Endothelial cell of umbilical vein (primary cell): ENCODE data around the gene ARPIN. TPM values are rescaled to one million over a fixed set of nuclear protein-coding genes. Genes with fewer than 3 reads are reported as not detected.

Experiments
- BruUV-seq: library from RNA; stranded (reverse); fragments of 400-500 nt; replicated peaks from 2 replicates; lab custom pipeline; 2021; lab: Mats Ljungman, UMichigan
- CTCF ChIA-PET: fragments of 300-600, 350-600 bp; sonication (Branson Sonifier 250); formaldehyde crosslinking; loops from one replicate; lab custom pipeline; 2021; ENCODE audit warnings: antibody characterized with exemption, inconsistent platforms; lab: Charles Lee
- POLR2A ChIA-PET: fragments of 300-600, 350-600 bp; sonication (Branson Sonifier 250); formaldehyde crosslinking; loops from one replicate; lab custom pipeline; 2021; ENCODE audit warnings: antibody characterized with exemption, inconsistent platforms; lab: Charles Lee
- DNase-seq: peaks from one replicate; pipeline ENCODE4 v3.0.0-alpha.2; 2011; ENCODE audit warnings: low read depth, low spot score
- FAIRE-seq: peaks from 2 replicates; lab custom pipeline; 2011; peaks lifted over from hg19 to GRCh38; lab: Jason Lieb, UNC
- H2AFZ ChIP-seq: 2 replicates; pipeline ENCODE4 v1.6.0; 2012; ENCODE audit warnings: low read depth, low read length, control low read depth, inconsistent platforms
- H3K27ac ChIP-seq: 2 replicates; pipeline ENCODE4 v1.5.1; 2011; ENCODE audit warnings: low read depth, mild to moderate bottlenecking, control low read depth, low read length, moderate library complexity; ENCODE audit not compliant: insufficient read depth
- H3K27me3 ChIP-seq, 2 experiments: 2 replicates each; pipeline versions ENCODE4 v1.6.0 to v1.6.1; 2011; ENCODE audit warnings: low read length in 2 of 2, mixed read lengths in 1 of 2; ENCODE audit not compliant: control insufficient read depth in 2 of 2, insufficient read depth in 2 of 2
- H3K36me3 ChIP-seq, 2 experiments: 2 replicates in 1 of 2; 3 replicates in 1 of 2; pipeline ENCODE4 v1.5.1; 2011; ENCODE audit warnings: low read length in 2 of 2, mild to moderate bottlenecking in 1 of 2, moderate library complexity in 1 of 2; ENCODE audit not compliant: control insufficient read depth in 2 of 2, insufficient read depth in 2 of 2; ENCODE audit errors: extremely low read depth in 1 of 2
- H3K4me1 ChIP-seq: 3 replicates; pipeline ENCODE4 v1.5.1; 2011; ENCODE audit warnings: mild to moderate bottlenecking, low read length; ENCODE audit not compliant: control insufficient read depth, insufficient read depth; ENCODE audit errors: extremely low read depth
- H3K4me2 ChIP-seq: 2 replicates; pipeline ENCODE4 v1.6.1; 2011; ENCODE audit warnings: low read length, control low read depth, mixed read lengths; ENCODE audit not compliant: insufficient read depth
- H3K4me3 ChIP-seq, 3 experiments: fragments of 200-600 bp in 1 of 3; sonication (generic), shearing (Covaris generic) in 1 of 3; replicated peaks in 1 of 3; 2 replicates each; pipeline ENCODE4 v1.5.1; 2011 to 2016; ENCODE audit warnings: control low read depth in 3 of 3, low read length in 3 of 3, mild to moderate bottlenecking in 2 of 3, inconsistent platforms in 1 of 3, low read depth in 1 of 3, moderate library complexity in 1 of 3; ENCODE audit not compliant: insufficient read depth in 1 of 3
- H3K79me2 ChIP-seq: 2 replicates; pipeline ENCODE4 v1.6.0; 2012; ENCODE audit warnings: low read length, inconsistent platforms; ENCODE audit not compliant: control insufficient read depth, insufficient read depth
- H3K9ac ChIP-seq: replicated peaks from 2 replicates; pipeline ENCODE3; 2011; ENCODE audit warnings: low read length, control low read depth; ENCODE audit not compliant: insufficient read depth; ENCODE audit errors: extremely low read depth
- H3K9me1 ChIP-seq: replicated peaks from 3 replicates; pipeline ENCODE4 v1.6.0; 2011; ENCODE audit warnings: mild to moderate bottlenecking, low read length; ENCODE audit not compliant: control insufficient read depth, insufficient read depth; ENCODE audit errors: extremely low read depth
- H3K9me3 ChIP-seq: replicated peaks from 2 replicates; pipeline ENCODE4 v1.5.1; 2012; ENCODE audit warnings: low read length, inconsistent platforms; ENCODE audit not compliant: control insufficient read depth, insufficient read depth
- H4K20me1 ChIP-seq: replicated peaks from 2 replicates; pipeline ENCODE3; 2011; ENCODE audit warnings: mild to moderate bottlenecking, low read length; ENCODE audit not compliant: control insufficient read depth, insufficient read depth; ENCODE audit errors: extremely low read depth
- EZH2 ChIP-seq: IDR thresholded peaks from 2 replicates; pipeline ENCODE4 v1.6.1; 2012; ENCODE audit warnings: borderline replicate concordance, low read depth, mild to moderate bottlenecking, moderate library complexity, low read length, inconsistent platforms; ENCODE audit not compliant: severe bottlenecking
- FOS ChIP-seq: IDR thresholded peaks from 2 replicates; pipeline ENCODE4 v1.6.1; 2011; ENCODE audit warnings: mild to moderate bottlenecking, low read length, moderate library complexity, borderline replicate concordance; ENCODE audit not compliant: insufficient read depth
- GATA2 ChIP-seq: IDR thresholded peaks from 2 replicates; pipeline ENCODE4 v1.7.0; 2011; ENCODE audit warnings: low read depth, mild to moderate bottlenecking, moderate library complexity, mixed read lengths, low read length; ENCODE audit not compliant: insufficient read length, insufficient read depth
- JUN ChIP-seq: IDR thresholded peaks from 2 replicates; pipeline ENCODE4 v1.6.1; 2011; ENCODE audit warnings: borderline replicate concordance, low read depth; ENCODE audit not compliant: insufficient read length, insufficient read depth
- MYC ChIP-seq: IDR thresholded peaks from one replicate; pipeline ENCODE4 v1.6.1; 2011; ENCODE audit warnings: mild to moderate bottlenecking, low read depth, low read length
- POLR2A ChIP-seq: IDR thresholded peaks from 2 replicates; pipeline ENCODE4 v1.6.1; 2012; ENCODE audit warnings: low read depth, mild to moderate bottlenecking, control low read depth, low read length
- POLR2AphosphoS5 ChIP-seq: IDR thresholded peaks from 2 replicates; pipeline ENCODE4 v1.6.1; 2012; ENCODE audit warnings: low read depth, mild to moderate bottlenecking, control low read depth, low read length, moderate library complexity; ENCODE audit not compliant: insufficient read depth
- dilution Hi-C: fragments of 300-500 bp; cut with MboI; formaldehyde crosslinking; loops from one replicate; pipeline ENCODE4 v1.15.0; 2019; ENCODE audit warnings: low sequenced_read_pairs; ENCODE audit not compliant: extremely low pct_ligation_motif_present
- intact Hi-C: fragments of 100-400 bp; cut with micrococcal nuclease; formaldehyde crosslinking; loops from one replicate; pipeline ENCODE4 v1.10.0; 2022
- polyA plus RNA-seq, 4 experiments: library from polyadenylated mRNA; depleted of rRNA in 3 of 4; stranded (reverse) in 3 of 4; unstranded in 1 of 4; fragments of >200 nt; gene quantifications; 2 replicates each; pipeline versions ENCODE4 v1.2.1 to v1.2.3, GENCODE V29; 2011 to 2012; ENCODE audit warnings: missing spikeins in 1 of 4
- total RNA-seq: library from RNA; stranded (reverse); gene quantifications from 2 replicates; pipeline ENCODE4 v1.2.3, GENCODE V29; 2021
- TF ChIP-seq, protein P1 (sequence below): IDR thresholded peaks from 2 replicates; pipeline ENCODE4 v1.6.1; 2011; ENCODE audit not compliant: insufficient read depth, insufficient read length
- TF ChIP-seq, protein P2 (sequence below), 2 donors: IDR thresholded peaks; 1 replicate in 1 of 2; 2 replicates in 1 of 2; pipeline ENCODE4 v1.5.1; 2011; ENCODE audit warnings: low read length in 2 of 2, mild to moderate bottlenecking in 2 of 2, moderate library complexity in 2 of 2, control low read depth in 1 of 2, inconsistent platforms in 1 of 2, low read depth in 1 of 2; ENCODE audit not compliant: insufficient read depth in 1 of 2; ENCODE audit errors: extremely low read depth in 1 of 2

Gene ARPIN
- total and polyA plus RNA-seq, 2 donors (not counting 3 experiments of a cell fraction or from before 2014, with no cell fraction given), result 13.0 to 23.3 TPM

DNA sequence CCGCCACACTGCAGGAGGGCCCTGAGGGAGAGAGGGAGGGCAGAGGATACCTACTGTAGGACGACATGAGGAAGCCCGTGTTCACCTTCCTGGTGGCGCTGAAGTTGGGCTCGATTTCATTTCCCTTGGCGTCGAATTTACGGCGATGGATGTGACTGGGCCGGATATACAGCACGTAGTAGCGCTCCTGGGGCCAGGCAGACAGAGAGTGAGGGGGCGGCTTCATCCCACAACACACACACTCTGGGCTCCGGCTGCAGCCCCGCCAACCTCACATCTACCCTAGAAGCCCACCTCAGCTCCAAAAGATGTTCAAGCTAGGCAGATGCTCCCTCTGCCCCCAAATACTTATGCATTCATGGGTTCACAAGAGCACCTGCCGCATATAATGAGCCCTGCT, 4.5 kb downstream of the ARPIN start:
- H3K79me2 ChIP-seq, result no peaks in the 10 kb centered on the region
- H3K4me2 ChIP-seq, result no peak overlapping the region
- intact Hi-C loops (no loop called here), dilution Hi-C loops (no loop called here)
- H3K27me3 ChIP-seq, result no peaks in the 10 kb centered on the region
- FAIRE-seq (no peak), DNase-seq (no peak)
- H3K9me3 ChIP-seq, result no peaks in the 10 kb centered on the region
- ChIA-PET POLR2A (no interaction called here), CTCF (no interaction called here)
- H3K9me1 ChIP-seq, result no peaks in the 10 kb centered on the region
- no peak overlapping the region for H2AFZ ChIP-seq
- no peak overlapping the region for H3K9ac ChIP-seq
- H3K4me3 ChIP-seq, result no peak overlapping the region
- TF ChIP-seq JUN (no peak), POLR2A (no peak), FOS (no peak), EZH2 (no peak), MYC (no peak), POLR2AphosphoS5 (no peak), GATA2 (no peak)
- TF ChIP-seq, protein P1, sequence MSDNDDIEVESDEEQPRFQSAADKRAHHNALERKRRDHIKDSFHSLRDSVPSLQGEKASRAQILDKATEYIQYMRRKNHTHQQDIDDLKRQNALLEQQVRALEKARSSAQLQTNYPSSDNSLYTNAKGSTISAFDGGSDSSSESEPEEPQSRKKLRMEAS, result no peak
- TF ChIP-seq, protein P2, sequence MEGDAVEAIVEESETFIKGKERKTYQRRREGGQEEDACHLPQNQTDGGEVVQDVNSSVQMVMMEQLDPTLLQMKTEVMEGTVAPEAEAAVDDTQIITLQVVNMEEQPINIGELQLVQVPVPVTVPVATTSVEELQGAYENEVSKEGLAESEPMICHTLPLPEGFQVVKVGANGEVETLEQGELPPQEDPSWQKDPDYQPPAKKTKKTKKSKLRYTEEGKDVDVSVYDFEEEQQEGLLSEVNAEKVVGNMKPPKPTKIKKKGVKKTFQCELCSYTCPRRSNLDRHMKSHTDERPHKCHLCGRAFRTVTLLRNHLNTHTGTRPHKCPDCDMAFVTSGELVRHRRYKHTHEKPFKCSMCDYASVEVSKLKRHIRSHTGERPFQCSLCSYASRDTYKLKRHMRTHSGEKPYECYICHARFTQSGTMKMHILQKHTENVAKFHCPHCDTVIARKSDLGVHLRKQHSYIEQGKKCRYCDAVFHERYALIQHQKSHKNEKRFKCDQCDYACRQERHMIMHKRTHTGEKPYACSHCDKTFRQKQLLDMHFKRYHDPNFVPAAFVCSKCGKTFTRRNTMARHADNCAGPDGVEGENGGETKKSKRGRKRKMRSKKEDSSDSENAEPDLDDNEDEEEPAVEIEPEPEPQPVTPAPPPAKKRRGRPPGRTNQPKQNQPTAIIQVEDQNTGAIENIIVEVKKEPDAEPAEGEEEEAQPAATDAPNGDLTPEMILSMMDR (IDR thresholded peaks at IDR 0.05; ENCODE audit: extremely low read depth in 1 of 2, insufficient read depth in 1 of 2, low read depth in 1 of 2, low read length in 2 of 2), result no peak
- H3K36me3 ChIP-seq, result peaks cover 0 to 17% of the 10 kb centered on the region in 2 experiments
- H3K27ac ChIP-seq, result no peak overlapping the region
- H4K20me1 ChIP-seq, result no peaks in the 10 kb centered on the region
- no TSS peak for BruUV-seq
- peaks cover 11% of the 10 kb centered on the region for H3K4me1 ChIP-seq
